ENCODE results near the gene TCF7L1.

GRCh38 chr2:85244828-85245227, 111.6 kb downstream of the TCF7L1 start:
- no peak for TF ChIP-seq CTCF (IDR thresholded peaks at IDR 0.05; ENCODE audit: low read depth, low read length, poor library complexity, severe bottlenecking)
- no peak for TF ChIP-seq EZH2phosphoT487 (IDR thresholded peaks at IDR 0.05; ENCODE audit: borderline replicate concordance, low read length)
